Measurements from ENCODE around the gene RERE.
A peak's percentile ranks its signal among the peaks of the same experiment; 100 is the strongest.

The RERE gene

DNA sequence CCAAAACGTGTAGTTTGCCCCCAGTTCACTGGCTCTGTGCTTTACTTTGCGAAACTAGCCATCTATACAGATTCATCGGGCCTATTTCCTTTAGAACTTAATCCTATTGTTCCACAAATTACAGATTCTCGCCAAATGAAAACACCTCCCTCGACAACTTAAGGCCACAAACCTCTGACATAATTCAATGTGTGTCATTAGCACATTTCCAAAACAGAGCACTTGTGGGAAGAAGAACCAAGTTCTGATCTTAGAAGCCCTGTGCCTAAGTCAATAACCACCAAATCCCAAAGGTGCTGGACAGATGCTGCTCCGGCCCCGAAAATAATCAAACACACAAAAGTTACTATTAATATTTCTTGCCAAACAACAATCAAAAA is 405.6 kb downstream of the RERE start:
- H3K4me3 ChIP-seq (ENCODE audit: low read length): no peak overlapping the region
- TF ChIP-seq ZNF274 (IDR thresholded peaks at IDR 0.05; ENCODE audit: low read depth, low read length): no peak

DNA sequence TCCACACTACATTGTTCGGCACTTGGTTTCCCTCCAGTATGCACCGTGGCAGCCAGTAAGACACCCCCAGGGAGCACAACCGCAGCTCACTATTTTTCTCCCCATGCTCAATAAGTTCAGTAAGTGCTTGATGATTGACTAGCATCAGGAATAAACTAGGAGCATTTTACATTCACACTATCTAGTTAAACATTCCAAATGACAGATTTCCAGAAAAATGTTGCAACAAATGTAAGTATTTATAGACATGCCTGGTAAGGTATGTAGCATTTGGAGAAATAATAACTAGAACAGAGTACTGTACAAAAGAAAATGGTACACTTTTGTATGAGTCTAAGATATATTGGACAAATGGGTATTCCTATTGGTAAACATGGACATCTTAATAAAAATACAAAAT is 406.6 kb downstream of the RERE start:
- H3K4me3 ChIP-seq (ENCODE audit: low read length): no peak overlapping the region
- no peak for TF ChIP-seq ZNF274 (IDR thresholded peaks at IDR 0.05; ENCODE audit: low read depth, low read length)

DNA sequence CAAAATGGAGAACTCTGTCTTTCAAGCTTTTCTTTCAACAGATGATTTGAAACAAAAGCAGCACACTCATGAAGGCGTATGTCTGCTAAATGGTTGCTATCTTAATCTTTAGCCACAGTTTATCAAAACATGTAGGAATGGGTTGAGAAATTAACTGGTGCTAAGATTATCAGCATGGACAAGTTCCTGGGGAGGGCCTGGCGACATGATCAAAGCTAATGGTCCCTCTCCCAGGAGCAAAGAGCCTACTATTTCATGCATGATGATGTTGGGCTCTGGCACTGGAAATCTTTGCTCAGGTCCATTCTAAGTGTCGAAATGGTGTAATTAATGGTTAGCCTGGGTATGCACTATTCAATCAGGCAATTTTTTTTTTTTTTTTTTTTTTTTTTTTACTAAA is 407.8 kb downstream of the RERE start:
- no peak for TF ChIP-seq ZNF274 (IDR thresholded peaks at IDR 0.05; ENCODE audit: low read depth, low read length)
- H3K4me3 ChIP-seq (ENCODE audit: low read length): no peak overlapping the region

DNA sequence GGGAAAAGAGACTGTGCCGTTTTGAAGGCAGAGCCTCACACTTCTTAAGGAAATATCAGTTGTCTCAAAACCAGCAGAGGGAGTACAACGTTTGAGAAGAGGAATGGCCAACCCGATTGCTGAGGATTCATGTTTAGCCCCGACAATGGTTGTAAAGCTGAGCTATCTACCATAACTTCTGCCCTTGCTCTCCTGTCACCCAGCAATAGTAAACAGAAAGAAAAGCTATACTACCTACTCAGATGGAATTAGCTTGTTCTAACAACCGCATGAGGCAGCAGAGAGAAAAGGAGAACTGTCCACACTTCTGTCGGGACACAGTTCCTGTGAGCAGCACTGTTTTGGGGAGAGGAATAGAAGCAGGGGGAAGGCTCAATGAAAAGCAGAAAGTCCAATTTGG is 408.3 kb downstream of the RERE start:
- H3K4me3 ChIP-seq (ENCODE audit: low read length): no peak overlapping the region
- no peak for TF ChIP-seq ZNF274 (IDR thresholded peaks at IDR 0.05; ENCODE audit: low read depth, low read length)

DNA sequence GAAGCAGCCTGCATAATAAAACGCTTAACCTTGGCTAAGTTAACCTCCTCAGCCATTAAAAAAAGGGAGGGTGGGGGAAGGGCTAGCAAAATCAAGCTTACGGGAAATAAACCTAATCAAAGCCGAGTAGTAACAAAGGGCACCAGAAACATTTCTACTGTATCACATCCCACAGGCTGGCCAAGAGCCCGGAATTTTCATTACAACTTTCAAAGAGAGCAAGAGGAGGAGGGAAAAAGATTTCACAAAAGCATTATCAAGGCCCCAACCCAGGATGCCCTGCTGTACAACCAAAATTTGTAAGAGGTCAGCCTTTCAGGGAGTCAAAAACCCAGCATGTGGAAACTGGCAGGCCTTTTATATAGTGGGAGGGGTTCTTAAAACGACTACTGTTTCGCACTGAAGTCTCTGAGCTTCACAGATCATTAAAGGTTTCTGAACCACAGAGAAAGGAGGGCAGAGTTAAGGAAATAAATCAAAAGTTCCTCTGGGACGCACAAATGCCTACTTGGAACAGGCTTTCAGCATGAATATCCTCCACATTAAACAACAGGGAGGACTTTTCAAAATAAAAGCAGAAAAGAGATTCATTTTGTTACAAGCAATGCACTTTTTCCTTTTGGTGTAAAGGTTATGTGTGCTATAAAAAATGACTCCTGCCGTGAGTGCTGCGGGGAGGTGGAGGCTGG is 409.1 kb downstream of the RERE start:
- TF ChIP-seq ZNF274 (IDR thresholded peaks at IDR 0.05; ENCODE audit: low read depth, low read length): no peak

DNA sequence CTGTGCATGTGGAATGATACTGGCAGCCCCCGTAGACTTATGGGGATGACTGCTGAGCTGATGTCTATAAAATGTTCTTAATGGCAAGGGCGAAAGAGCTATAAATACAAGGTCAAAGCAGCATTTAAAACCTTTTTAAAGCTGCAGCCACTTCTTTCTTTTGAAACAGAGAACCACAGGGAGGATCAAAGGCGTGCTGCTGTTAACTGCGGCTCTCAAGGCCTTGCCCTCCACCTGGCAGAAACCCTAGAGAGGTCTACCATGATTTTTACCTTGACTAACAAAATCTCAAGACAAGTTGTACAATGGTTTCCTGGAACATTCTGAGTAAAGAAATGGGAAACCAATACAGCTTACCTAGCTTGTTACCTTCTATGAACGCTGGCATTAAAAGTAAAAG is 409.8 kb downstream of the RERE start:
- H3K4me3 ChIP-seq (ENCODE audit: low read length): no peak overlapping the region
- TF ChIP-seq ZNF274 (IDR thresholded peaks at IDR 0.05; ENCODE audit: low read depth, low read length): no peak

More for the DNA sequence above, 409.1 kb downstream of the RERE start:
- no peak overlapping the region for H3K4me3 ChIP-seq (ENCODE audit: low read length)

DNA sequence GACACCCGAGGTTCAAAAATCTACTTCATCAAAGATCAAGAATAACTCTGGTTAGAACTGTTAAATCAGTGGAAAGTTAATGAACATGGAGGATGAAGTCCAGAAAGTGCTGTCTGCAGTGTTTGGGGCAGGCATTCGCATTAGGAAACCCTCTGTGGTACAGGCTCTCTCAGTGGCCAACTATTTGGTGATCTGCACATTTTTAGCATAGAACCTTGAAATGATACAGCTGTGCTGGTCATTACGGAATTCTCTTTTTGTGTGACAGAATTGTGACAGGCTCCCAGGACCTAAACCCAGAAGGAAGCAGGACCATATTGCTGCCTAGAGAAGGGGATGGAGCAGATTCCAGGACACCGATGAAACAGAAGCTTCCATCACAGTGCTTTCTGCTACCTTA is 410.5 kb downstream of the RERE start:
- H3K4me3 ChIP-seq (ENCODE audit: low read length): no peak overlapping the region
- no peak for TF ChIP-seq ZNF274 (IDR thresholded peaks at IDR 0.05; ENCODE audit: low read depth, low read length)

DNA sequence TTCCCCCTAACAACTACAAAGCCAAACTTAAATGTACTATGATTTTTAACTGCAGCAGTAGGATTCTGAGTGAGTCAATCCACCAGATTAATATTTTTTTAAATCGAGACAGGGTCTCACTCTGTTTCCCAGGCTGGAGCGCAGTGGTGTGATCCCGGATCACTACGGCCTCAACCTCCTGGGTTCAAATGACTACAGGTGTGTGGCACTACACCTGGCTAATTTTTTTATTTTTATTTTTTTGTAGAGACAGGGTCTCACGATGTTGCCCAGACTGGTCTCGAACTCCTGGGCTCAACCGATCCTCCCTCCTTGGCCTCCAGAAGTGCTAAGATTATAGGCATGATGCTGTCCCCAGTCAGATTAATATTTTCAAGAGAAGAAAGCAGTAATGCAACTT is 411.4 kb downstream of the RERE start:
- no peak overlapping the region for H3K4me3 ChIP-seq (ENCODE audit: low read length)
- no peak for TF ChIP-seq ZNF274 (IDR thresholded peaks at IDR 0.05; ENCODE audit: low read depth, low read length)

DNA sequence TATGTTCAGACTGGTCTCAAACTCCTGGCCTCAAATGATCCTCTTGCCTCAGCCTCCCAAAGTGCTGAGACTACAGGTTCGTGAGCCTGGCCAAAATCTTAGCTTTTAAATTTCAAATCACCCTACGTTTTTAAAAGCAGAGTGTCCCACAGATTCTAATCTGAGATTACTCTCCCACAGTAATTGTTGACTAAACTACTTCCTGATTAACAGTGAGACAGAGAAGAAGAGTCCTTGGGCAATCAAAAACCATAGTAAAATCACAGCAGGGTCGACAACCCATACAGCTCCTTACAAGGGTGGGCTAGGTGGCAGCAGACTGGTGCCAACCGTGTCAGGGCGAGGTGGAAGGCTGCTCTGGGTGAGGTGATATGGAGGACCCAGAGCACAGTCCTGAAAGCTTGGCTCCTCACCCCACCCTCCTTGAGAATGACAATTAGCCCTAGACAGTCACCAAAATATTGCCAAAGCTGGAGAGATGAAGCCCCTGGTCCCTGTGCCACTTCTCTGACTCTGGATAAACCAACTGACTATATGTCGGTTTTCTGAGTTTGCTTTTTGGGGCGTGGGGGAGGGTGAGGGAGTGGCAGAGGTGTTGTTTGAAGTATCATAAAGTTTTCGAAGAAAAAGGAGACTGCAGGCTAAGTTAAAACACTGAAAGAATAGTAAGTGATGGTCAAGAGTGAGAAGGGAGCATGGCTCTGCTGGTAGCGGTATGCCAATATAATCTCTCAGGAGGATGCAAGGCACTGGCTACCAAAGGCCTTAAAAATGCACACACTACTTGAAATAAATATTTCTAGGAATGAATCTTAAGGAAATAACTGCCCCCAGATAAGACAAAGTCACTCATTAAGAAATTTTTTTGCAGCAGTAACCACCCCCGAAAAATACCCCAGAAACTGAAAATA is 412.7 kb downstream of the RERE start:
- no peak for TF ChIP-seq ZNF274 (IDR thresholded peaks at IDR 0.05; ENCODE audit: low read depth, low read length)
- H3K4me3 ChIP-seq (ENCODE audit: low read length): no peak overlapping the region

DNA sequence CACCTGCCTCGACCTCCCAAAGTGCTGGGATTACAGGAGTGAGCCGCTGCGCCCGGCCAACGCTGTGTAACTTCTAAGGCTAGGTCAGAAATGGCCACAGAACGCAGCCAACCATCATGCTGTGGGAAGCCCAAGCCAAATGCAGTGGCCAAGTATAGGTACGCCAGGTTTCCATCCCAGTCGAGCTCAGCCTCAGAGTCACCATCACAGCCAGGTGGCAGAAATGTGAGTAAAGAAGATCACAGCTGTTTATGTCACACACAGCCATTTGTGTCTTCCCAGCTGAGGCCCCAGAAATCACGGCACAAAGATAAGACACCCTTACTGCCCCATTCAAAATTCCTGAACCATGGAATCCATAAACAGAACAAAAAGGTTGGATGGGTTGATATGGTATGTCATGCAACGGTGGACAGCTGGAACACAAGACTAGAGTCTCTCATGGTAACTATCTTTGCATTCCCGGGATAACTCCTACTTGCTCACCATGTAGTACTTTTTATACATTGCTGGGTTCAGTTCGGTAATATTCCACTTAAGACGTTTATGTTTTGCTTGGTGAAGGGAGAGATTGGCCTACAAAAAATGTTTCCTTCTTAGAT is 415.2 kb downstream of the RERE start:
- no peak for TF ChIP-seq ZNF274 (IDR thresholded peaks at IDR 0.05; ENCODE audit: low read depth, low read length)

DNA sequence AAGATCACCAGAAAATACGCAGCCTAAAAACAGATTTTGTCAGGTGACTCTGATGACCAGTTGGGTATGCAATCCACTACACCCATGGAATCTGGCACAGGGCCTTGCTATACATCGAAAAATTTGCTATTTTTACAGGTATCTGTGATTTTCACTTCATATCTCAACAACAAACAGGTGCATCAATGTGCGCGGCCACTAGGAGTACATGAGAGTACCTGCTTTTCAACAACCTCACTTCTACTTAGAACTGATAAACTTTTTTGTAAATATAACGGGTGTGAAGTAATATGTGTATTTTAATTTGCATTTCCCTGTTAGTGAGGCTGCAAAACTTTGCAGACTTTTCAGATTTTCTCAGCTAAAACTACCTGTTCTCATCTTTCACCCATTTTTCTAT is 418.8 kb downstream of the RERE start:
- no peak for TF ChIP-seq ZNF274 (IDR thresholded peaks at IDR 0.05; ENCODE audit: low read depth, low read length)
- no peak overlapping the region for H3K4me3 ChIP-seq (ENCODE audit: low read length)

More for the DNA sequence above, 415.2 kb downstream of the RERE start:
- H3K4me3 ChIP-seq (ENCODE audit: low read length): no peak overlapping the region

DNA sequence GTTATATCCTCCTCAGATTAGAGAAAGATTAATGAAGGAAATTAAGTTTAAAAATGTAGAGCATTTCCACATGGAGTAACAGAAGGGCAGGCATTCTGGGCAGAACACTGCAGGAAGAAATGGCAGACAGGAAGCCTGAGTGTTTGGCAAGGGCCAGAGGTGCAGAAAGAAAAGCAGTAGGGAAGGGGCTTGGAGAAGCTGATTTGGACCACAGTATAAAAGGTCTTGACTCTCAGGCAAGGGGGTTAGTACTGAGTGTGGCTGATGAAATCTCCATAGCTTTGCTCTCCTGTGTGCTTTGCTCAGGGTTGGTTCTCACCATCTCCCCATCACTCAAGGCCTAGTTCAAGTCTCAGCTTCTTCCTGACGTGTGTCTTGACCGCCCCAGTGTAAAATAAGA is 419.4 kb downstream of the RERE start:
- no peak for TF ChIP-seq ZNF274 (IDR thresholded peaks at IDR 0.05; ENCODE audit: low read depth, low read length)
- H3K4me3 ChIP-seq (ENCODE audit: low read length): no peak overlapping the region; the same call in 1 of the 2 replicates

DNA sequence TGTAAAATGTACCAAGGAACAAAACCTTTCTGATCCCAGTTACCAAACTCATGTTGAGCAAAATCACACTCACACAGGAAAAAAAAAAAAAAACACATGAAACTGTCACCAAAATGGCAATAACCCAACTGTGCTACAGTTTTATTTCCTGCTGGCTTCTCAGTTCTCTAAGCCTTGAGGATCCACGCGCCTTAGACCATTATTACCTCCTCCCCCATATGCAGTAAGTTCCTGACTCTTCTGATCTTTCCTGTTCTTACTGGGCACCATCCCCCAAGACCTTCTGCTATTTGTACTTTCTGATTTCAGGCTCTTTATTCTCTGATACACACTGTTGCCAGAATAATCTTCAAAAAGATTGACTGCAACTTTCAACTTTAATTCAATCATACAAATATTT is 419.9 kb downstream of the RERE start:
- TF ChIP-seq ZNF274 (IDR thresholded peaks at IDR 0.05; ENCODE audit: low read depth, low read length): no peak
- H3K4me3 ChIP-seq (ENCODE audit: low read length): peak overlapping the region; percentile 51; the same call in 1 of the 2 replicates

DNA sequence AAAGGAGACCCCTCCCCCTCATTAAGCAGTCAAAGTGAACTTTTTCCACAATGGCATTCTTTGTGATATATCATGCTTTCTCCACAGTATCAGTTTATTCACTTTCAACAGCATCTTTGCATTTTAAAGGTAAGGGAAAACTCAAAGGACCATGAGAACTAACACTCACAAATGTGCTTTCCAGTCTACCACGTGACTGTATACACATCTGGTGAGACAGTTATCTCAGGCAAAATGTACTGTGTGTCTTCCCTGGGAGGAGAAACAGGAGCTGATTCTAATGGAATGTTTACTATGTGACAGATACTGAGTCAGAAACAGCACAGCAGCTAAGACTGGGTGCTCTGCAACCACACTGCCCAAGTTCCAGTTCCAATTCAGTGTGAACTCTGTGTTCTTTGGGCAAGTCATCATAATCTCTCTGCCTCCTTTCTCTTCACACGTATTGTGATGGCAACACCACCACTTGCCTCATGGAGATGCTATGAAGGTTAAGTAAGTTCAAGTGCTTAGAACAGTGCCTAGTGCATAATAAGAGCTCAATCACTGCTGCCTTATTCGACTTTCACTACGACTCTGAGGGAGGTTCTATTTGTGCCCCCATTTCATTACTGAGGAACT is 420.5 kb downstream of the RERE start:
- H3K4me3 ChIP-seq (ENCODE audit: low read length): peak overlapping the region; percentile 51; the same call in 1 of the 2 replicates
- no peak for TF ChIP-seq ZNF274 (IDR thresholded peaks at IDR 0.05; ENCODE audit: low read depth, low read length)

Data from GM08714 (cell line).